Left lung (tissue), 10 donors: ENCODE measurements around the gene KCNH8. TPM values are rescaled to one million over a fixed set of nuclear protein-coding genes. Genes with fewer than 3 reads are reported as not detected.

Experiments used
- ATAC-seq: fragments of 200-7000 bp; cut with Tn5 transposase; one replicate; pipeline ENCODE4 v1.9.1; 2020; ENCODE audit warnings: moderate library complexity
- DNase-seq, 4 donors: peaks; one replicate each; pipeline ENCODE4 v3.0.0-alpha.2; 2013 to 2020
- H3K27ac ChIP-seq, 2 donors: fragments of 200-600 bp; sonication (generic) in 1 of 2; one replicate each; pipeline versions ENCODE4 v1.5.0 to v1.8.0; 2020 to 2021
- H3K27me3 ChIP-seq, 2 donors: fragments of 200-600 bp; sonication (generic) in 1 of 2; one replicate each; pipeline versions ENCODE4 v1.5.0 to v1.8.0; 2020 to 2021
- H3K36me3 ChIP-seq, 2 donors: fragments of 200-600 bp; sonication (generic) in 1 of 2; one replicate each; pipeline versions ENCODE4 v1.5.0 to v1.8.0; 2020 to 2021
- H3K4me1 ChIP-seq, 2 donors: fragments of 200-600 bp; one replicate each; pipeline ENCODE4 v1.8.0; 2021
- H3K4me3 ChIP-seq, 2 donors: fragments of 200-600 bp; sonication (generic) in 1 of 2; one replicate each; pipeline versions ENCODE4 v1.5.0 to v1.8.0; 2020 to 2021; ENCODE audit warnings: mild to moderate bottlenecking in 1 of 2
- H3K9me3 ChIP-seq, 2 donors: fragments of 200-600 bp; sonication (generic) in 1 of 2; one replicate each; pipeline versions ENCODE4 v1.5.0 to v1.8.0; 2020 to 2021
- CTCF ChIP-seq, 2 donors: fragments of 200-600 bp; sonication (generic) in 1 of 2; IDR thresholded peaks; one replicate each; pipeline versions ENCODE4 v1.5.0 to v1.8.0; 2021; ENCODE audit warnings: antibody characterized with exemption in 2 of 2
- intact Hi-C, 2 donors: fragments of 100-400 bp; cut with DNase I; formaldehyde crosslinking; loops; one replicate each; pipeline versions ENCODE4 v1.11.2 to v1.14.2; 2022
- polyA plus RNA-seq, 6 donors: library from polyadenylated mRNA; unstranded; fragments of 120-200 nt; gene quantifications; one replicate each; pipeline ENCODE4 v1.2.1, GENCODE V29; 2013; ENCODE audit not compliant: insufficient read length in 6 of 6
- total RNA-seq, 2 donors: library from RNA; stranded (reverse); fragmentation: NEBNext Ultra II Directional; extraction: Animal tissue kit (Norgen Biotek cat#: 25700); gene quantifications; one replicate each; pipeline ENCODE4 v1.2.1, GENCODE V29; 2021
- donor health status: DM: no; HTN: yes; CAD: no.
- donor health status: DM: no; HTN: no; CAD: no.

KCNH8 gene
- total and polyA plus RNA-seq, 8 donors = 0.12 to 3.0 (median 2.1) TPM

GRCh38 chr3:19295208-19295607 lies 146.9 kb downstream of the KCNH8 start:
- H3K4me3 ChIP-seq = no peak overlapping the region
- H3K27me3 ChIP-seq = no peaks in the 10 kb centered on the region
- TF ChIP-seq CTCF (IDR thresholded peaks at IDR 0.05) = no peak
- H3K4me1 ChIP-seq = no peaks in the 10 kb centered on the region
- H3K36me3 ChIP-seq = no peaks in the 10 kb centered on the region
- no peak for DNase-seq
- intact Hi-C loops = no loop called here
- no peak overlapping the region for H3K27ac ChIP-seq
- no peak for ATAC-seq
- H3K9me3 ChIP-seq = no peaks in the 10 kb centered on the region

GRCh38 chr3:19331931-19332330 lies 183.6 kb downstream of the KCNH8 start:
- no peaks in the 10 kb centered on the region for H3K27me3 ChIP-seq
- H3K36me3 ChIP-seq = no peaks in the 10 kb centered on the region
- H3K4me3 ChIP-seq = no peak overlapping the region
- H3K9me3 ChIP-seq = no peaks in the 10 kb centered on the region
- ATAC-seq (no peak), DNase-seq (no peak)
- H3K27ac ChIP-seq = no peak overlapping the region
- TF ChIP-seq CTCF (IDR thresholded peaks at IDR 0.05) = no peak
- intact Hi-C loops = no loop called here
- no peaks in the 10 kb centered on the region for H3K4me1 ChIP-seq

GRCh38 chr3:19334120-19334519 lies 185.8 kb downstream of the KCNH8 start:
- Histone ChIP-seq H3K36me3 (no peaks in the 10 kb centered on the region), H3K27ac (no peak overlapping the region), H3K4me3 (no peak overlapping the region), H3K27me3 (no peaks in the 10 kb centered on the region), H3K9me3 (no peaks in the 10 kb centered on the region), H3K4me1 (no peaks in the 10 kb centered on the region)
- no peak for TF ChIP-seq CTCF (IDR thresholded peaks at IDR 0.05)
- no peak for DNase-seq
- intact Hi-C loops = no loop called here
- no peak for ATAC-seq

DNA sequence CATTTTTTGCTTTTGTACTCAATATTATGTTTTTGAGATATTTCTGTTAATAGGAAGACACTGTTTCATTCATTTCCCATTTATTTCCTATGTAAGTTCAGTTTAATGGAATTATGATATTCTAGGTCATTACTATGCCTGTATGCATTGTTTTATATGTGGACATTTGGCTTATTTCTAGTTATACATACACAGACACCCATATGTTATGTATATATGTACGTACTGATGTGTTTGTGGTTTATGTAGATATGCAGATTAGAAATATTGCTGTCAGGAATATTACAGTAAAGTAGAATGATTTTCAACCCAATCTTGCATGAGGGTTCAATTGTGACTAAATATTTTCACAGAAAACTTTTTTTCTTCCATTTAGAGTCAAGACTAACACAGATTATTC lies 190.5 kb downstream of the KCNH8 start:
- H3K27ac ChIP-seq = no peak overlapping the region
- H3K27me3 ChIP-seq = no peaks in the 10 kb centered on the region
- DNase-seq = no peak
- TF ChIP-seq CTCF (IDR thresholded peaks at IDR 0.05) = no peak
- H3K36me3 ChIP-seq = no peaks in the 10 kb centered on the region
- H3K9me3 ChIP-seq = no peaks in the 10 kb centered on the region
- no peak for ATAC-seq
- no peaks in the 10 kb centered on the region for H3K4me1 ChIP-seq
- intact Hi-C loops = no loop called here
- no peak overlapping the region for H3K4me3 ChIP-seq

- no peak for DNase-seq
- Histone ChIP-seq H3K4me1 (no peaks in the 10 kb centered on the region), H3K36me3 (no peaks in the 10 kb centered on the region), H3K27me3 (no peaks in the 10 kb centered on the region), H3K4me3 (no peak overlapping the region), H3K27ac (no peak overlapping the region), H3K9me3 (no peaks in the 10 kb centered on the region)
- no peak for TF ChIP-seq CTCF (IDR thresholded peaks at IDR 0.05)
- no peak for ATAC-seq
- intact Hi-C loops = no loop called here
Observed at GRCh38 chr3:19342389-19342788, 194.1 kb downstream of the KCNH8 start.
